ENCODE data around the gene ZCCHC7.
A peak's percentile ranks its signal among the peaks of the same experiment; 100 is the strongest.

ZCCHC7 gene

DNA sequence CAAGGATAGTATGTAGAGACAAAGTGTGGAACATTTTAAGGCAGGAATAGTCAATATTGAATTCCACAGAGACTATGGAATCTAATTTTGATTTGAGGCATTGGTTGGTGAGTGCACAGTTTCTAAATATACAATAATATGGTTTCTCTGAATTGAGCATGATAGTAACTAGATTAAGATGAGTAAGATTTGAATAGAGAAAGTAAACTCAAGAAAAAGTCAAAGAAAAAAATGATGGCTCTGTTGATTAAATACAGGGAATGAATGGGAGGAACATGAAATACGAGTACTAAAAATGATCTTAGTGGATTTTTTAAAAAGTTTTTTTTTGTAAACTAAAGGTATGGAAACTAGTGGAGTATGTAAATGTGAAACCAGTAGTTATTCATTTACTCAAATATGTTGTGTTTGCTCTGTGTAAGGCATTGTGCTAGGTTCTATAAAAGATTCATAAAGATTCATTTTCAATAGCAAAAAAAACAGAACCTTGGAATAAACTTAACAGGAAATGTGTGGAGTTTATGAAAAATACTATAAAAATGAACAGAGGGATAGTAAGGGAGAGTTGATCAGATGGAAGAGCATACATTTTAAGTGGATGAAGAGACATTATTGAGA is 101.2 kb downstream of the ZCCHC7 start:
- no peak for DNase-seq
- H3K36me3 Mint-ChIP-seq (ENCODE audit: low read depth) = peaks cover 13% of the 10 kb centered on the region
- no peaks in the 10 kb centered on the region for H3K27me3 Mint-ChIP-seq
- H3K4me1 Mint-ChIP-seq = peaks cover 22% of the 10 kb centered on the region
- H3K27ac Mint-ChIP-seq = no peak overlapping the region
- no peak for ATAC-seq
- no peak overlapping the region for H3K4me3 Mint-ChIP-seq
- H3K9me3 Mint-ChIP-seq = no peaks in the 10 kb centered on the region

- no peak for ATAC-seq
- no peaks in the 10 kb centered on the region for H3K9me3 Mint-ChIP-seq
Observed at GRCh38 chr9:37229455-37229854, 109.1 kb downstream of the ZCCHC7 start.

GRCh38 chr9:37229882-37230482 is 109.6 kb downstream of the ZCCHC7 start:
- Mint-ChIP-seq H3K36me3 (ENCODE audit: low read depth) (peaks cover 12% of the 10 kb centered on the region), H3K27me3 (no peaks in the 10 kb centered on the region), H3K27ac (no peak overlapping the region), H3K4me1 (peaks cover 22% of the 10 kb centered on the region), H3K9me3 (no peaks in the 10 kb centered on the region), H3K4me3 (no peak overlapping the region)
- no peak for ATAC-seq
- DNase-seq = no peak

More at GRCh38 chr9:37229455-37229854, 109.1 kb downstream of the ZCCHC7 start:
- DNase-seq = no peak
- Mint-ChIP-seq H3K27me3 (no peaks in the 10 kb centered on the region), H3K36me3 (ENCODE audit: low read depth) (peaks cover 14% of the 10 kb centered on the region), H3K4me1 (peaks cover 21% of the 10 kb centered on the region), H3K4me3 (no peak overlapping the region), H3K27ac (no peak overlapping the region)

DNA sequence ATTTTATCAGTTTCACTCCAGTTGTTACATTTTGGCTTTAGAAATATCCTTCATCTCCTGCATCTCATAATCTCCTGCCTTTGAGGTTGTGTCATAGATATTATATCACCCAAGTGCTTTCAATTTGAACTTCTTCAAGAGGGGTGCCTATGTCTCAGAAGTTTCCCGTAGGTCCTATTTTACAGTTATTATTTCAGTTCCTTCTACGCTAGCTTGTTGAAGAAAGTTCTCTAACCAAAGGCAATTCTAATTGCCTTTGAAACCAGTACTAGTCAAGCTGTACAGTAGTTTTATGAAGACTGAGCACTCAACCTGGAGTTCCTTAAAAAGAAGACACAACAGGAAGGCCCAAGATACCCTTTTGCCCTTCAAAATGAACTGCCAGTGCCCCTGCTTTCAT is 116.4 kb downstream of the ZCCHC7 start:
- Mint-ChIP-seq H3K4me1 (peaks cover 44% of the 10 kb centered on the region), H3K4me3 (no peak overlapping the region), H3K27ac (no peak overlapping the region)

DNA sequence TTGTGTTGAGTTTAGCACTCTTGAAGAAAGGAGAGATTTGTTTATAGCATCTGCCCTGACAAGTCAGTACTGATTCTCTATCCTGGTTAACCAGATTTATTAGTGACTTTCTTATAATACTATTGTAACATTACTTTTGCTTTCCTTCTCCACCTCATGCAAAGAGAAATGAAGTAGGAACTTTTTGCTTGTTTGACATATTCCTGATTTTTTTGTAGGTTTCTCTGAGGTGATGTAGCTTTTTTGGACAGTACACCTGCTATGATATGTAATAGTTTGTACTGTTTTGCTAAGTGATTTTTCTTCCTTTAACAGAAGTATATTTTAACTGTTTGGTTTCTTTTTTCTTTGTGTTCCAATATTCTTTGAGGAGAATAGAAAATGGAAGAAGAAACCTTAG is 117.7 kb downstream of the ZCCHC7 start:
- DNase-seq (no peak), ATAC-seq (no peak)
- H3K9me3 Mint-ChIP-seq = no peaks in the 10 kb centered on the region
- H3K4me1 Mint-ChIP-seq = peaks cover 38% of the 10 kb centered on the region
- H3K27me3 Mint-ChIP-seq = no peaks in the 10 kb centered on the region
- peaks cover 18% of the 10 kb centered on the region for H3K36me3 Mint-ChIP-seq (ENCODE audit: low read depth)
- no peak overlapping the region for H3K4me3 Mint-ChIP-seq
- no peak overlapping the region for H3K27ac Mint-ChIP-seq

More for the DNA sequence above, 116.4 kb downstream of the ZCCHC7 start:
- no peaks in the 10 kb centered on the region for H3K27me3 Mint-ChIP-seq
- DNase-seq (no peak), ATAC-seq (no peak)
- H3K36me3 Mint-ChIP-seq (ENCODE audit: low read depth) = peaks cover 18% of the 10 kb centered on the region
- H3K9me3 Mint-ChIP-seq = no peaks in the 10 kb centered on the region

DNA sequence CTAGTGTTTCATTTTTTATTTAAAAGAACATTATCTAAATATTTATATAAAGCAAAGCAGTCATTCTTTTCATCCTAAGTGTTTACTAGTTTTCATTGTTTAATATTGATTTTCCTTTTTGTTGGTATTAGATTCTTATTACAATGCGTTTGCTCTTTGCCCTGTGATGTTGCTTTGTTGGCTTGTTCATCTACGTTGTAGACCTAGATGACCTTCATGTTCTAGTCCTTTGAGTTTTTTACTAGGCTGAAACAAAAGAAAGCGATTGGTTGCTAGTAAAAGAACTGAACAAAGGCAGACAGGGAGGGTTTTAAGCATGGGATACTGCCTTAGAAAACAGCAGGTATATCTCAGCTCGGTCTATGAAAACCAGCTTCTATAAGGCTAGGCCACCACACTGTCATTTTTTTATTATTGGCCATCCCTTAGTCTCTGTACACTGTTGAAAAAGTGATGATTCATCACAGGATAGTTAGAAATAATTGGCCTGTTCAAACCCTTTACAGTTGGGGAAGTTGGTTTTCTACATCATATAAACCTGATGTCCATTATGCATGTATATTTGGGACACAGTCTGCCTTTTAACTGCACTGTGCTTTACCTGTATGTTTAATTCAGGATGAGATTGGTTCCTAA is 119.0 kb downstream of the ZCCHC7 start:
- H3K4me1 Mint-ChIP-seq = peaks cover 35% of the 10 kb centered on the region
- no peak for ATAC-seq

DNA sequence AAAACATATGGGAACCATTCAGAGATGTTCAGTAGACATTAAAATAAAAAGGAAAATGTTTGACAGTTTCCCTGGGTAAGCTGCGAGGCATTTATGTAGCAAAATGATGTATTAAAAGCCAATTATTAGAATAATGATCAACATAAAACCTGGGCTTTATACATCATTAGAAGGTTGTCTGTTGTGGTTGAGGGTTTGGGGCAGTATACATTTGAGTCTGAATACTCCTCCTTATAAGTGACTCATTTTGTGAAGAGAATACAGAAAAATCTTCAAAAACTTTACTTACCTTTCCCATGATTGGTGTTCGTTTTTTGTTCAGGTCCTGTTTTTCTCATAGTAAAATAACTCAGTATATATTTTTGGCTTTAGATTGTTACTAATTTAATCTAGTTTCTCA is 119.5 kb downstream of the ZCCHC7 start:
- Mint-ChIP-seq H3K27ac (no peak overlapping the region), H3K9me3 (no peaks in the 10 kb centered on the region), H3K27me3 (no peaks in the 10 kb centered on the region), H3K36me3 (ENCODE audit: low read depth) (peaks cover 9% of the 10 kb centered on the region), H3K4me1 (peaks cover 33% of the 10 kb centered on the region), H3K4me3 (no peak overlapping the region)
- ATAC-seq = no peak
- no peak for DNase-seq

More for the DNA sequence above, 119.0 kb downstream of the ZCCHC7 start:
- no peak overlapping the region for H3K4me3 Mint-ChIP-seq
- peaks cover 9% of the 10 kb centered on the region for H3K36me3 Mint-ChIP-seq (ENCODE audit: low read depth)
- H3K27me3 Mint-ChIP-seq = no peaks in the 10 kb centered on the region
- no peak overlapping the region for H3K27ac Mint-ChIP-seq
- no peak for DNase-seq
- H3K9me3 Mint-ChIP-seq = no peaks in the 10 kb centered on the region

- ATAC-seq (no peak), DNase-seq (no peak)
- Mint-ChIP-seq H3K4me3 (no peak overlapping the region), H3K27ac (no peak overlapping the region), H3K9me3 (no peaks in the 10 kb centered on the region), H3K4me1 (peaks cover 28% of the 10 kb centered on the region), H3K27me3 (no peaks in the 10 kb centered on the region), H3K36me3 (ENCODE audit: low read depth) (peaks cover 9% of the 10 kb centered on the region)
Observed at GRCh38 chr9:37241340-37241739, 121.0 kb downstream of the ZCCHC7 start.

DNA sequence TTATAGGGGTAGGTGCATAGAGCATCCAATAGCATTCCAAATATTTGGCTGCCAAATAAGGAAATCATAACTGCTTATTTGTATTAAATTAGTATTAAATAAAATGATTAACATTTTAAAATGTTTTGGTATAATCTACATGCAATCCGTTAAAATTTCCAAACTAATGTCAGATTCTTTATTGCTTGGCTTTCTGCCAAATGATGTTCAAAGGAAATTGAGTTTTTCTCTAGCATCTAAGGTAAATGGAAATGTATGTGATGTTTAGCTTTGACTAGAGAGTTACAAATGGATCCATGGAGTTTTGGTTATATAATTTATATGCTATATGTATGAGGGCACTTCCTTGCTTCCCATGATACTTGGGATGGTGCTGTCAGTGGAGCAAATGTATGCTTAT is 121.7 kb downstream of the ZCCHC7 start:
- no peaks in the 10 kb centered on the region for H3K27me3 Mint-ChIP-seq
- no peak overlapping the region for H3K27ac Mint-ChIP-seq
- no peak for ATAC-seq
- peaks cover 9% of the 10 kb centered on the region for H3K36me3 Mint-ChIP-seq (ENCODE audit: low read depth)
- H3K9me3 Mint-ChIP-seq = no peaks in the 10 kb centered on the region
- no peak overlapping the region for H3K4me3 Mint-ChIP-seq
- DNase-seq = no peak
- H3K4me1 Mint-ChIP-seq = peaks cover 27% of the 10 kb centered on the region

DNA sequence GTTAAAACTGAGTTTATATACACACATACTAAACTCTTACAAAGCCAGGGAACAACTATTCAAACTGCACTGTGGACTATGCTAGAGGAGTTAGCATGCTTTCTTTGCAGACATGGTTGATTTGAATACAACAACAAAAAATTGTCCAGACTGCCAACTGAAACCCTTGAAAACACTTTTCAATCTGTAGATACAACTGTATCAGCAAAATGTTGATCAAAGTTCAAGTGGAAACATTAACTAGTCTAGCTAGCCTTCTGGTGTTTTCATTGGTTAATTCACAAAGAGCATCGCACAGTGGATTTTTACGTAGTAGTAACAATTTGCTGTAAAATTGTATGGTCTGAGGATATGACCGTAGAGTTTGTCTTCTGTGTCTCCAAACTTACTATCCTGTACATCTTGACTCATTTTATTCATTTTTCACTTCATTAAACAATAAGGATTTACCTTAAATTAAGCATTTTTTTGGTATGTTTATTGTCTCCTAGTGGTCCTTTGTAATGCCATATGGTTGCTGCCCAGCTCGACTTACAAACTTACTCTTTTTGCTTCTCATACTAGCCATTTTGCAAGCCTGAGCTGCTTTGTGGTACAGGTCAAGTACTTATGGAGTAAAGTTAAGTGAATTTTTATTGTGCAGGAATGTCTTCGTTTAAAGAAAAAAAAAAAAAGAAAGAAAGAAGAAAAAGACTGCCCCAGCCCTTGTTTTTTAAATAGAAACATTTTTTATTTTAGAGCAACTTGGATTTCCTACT is 123.4 kb downstream of the ZCCHC7 start:
- no peak overlapping the region for H3K27ac Mint-ChIP-seq
- peaks cover 11% of the 10 kb centered on the region for H3K36me3 Mint-ChIP-seq (ENCODE audit: low read depth)
- H3K4me3 Mint-ChIP-seq = no peak overlapping the region
- DNase-seq (no peak), ATAC-seq (no peak)
- peaks cover 16% of the 10 kb centered on the region for H3K4me1 Mint-ChIP-seq
- no peaks in the 10 kb centered on the region for H3K9me3 Mint-ChIP-seq
- H3K27me3 Mint-ChIP-seq = no peaks in the 10 kb centered on the region

DNA sequence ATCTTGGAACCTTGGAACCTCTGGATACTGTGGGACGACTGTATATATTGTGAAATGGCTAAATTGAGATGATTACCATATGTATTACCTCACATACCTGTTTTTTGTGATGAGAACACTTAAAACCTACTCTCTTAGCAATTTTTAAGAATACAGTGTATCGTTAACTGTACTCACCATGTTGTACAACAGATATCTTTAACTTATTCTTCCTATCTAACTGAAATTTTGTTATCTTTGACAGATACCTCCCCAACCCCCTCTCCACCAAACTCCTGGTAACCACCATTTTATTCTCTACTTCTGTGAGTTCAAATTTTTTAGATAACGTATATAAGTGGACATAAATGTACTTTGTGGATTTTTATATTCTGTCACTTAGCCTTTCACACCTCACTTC is 126.5 kb downstream of the ZCCHC7 start:
- peaks cover 9% of the 10 kb centered on the region for H3K4me1 Mint-ChIP-seq
- H3K27me3 Mint-ChIP-seq = no peaks in the 10 kb centered on the region
- peaks cover 35% of the 10 kb centered on the region for H3K36me3 Mint-ChIP-seq (ENCODE audit: low read depth)
- H3K27ac Mint-ChIP-seq = no peak overlapping the region
- H3K4me3 Mint-ChIP-seq = no peak overlapping the region
- no peak for DNase-seq
- no peaks in the 10 kb centered on the region for H3K9me3 Mint-ChIP-seq
- no peak for ATAC-seq

DNA sequence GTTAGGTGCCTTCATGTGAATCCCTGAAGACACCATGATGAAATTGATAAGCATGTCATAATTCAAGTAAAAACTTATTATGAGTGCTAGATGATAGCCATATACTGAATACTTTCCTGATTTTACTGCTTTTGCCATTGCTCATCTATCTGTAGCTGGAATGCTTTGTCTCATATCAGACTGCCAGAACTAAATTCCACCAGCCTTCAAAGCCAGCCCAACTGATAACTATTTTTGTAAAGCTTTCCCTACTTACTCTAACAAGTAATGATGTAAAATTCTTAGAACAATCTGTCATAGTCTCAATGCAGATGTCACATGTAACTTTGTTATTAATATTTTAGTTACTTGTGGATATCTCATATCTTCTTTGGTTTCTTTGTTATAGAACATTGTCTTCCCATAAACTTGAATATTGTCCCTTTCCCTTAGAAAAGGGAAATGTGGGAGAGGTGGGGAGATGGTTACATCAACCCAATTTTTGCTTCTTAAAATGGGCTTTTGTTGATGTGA is 128.3 kb downstream of the ZCCHC7 start:
- Mint-ChIP-seq H3K9me3 (peaks cover 10% of the 10 kb centered on the region), H3K27me3 (no peaks in the 10 kb centered on the region), H3K4me3 (no peak overlapping the region), H3K27ac (no peak overlapping the region), H3K36me3 (ENCODE audit: low read depth) (peaks cover 46% of the 10 kb centered on the region), H3K4me1 (peaks cover 8% of the 10 kb centered on the region)
- DNase-seq = no peak
- ATAC-seq = no peak

- Mint-ChIP-seq H3K27me3 (no peaks in the 10 kb centered on the region), H3K4me1 (peaks cover 15% of the 10 kb centered on the region), H3K4me3 (no peak overlapping the region), H3K36me3 (ENCODE audit: low read depth) (peaks cover 56% of the 10 kb centered on the region), H3K27ac (peak overlapping the region; percentile 15), H3K9me3 (peaks cover 10% of the 10 kb centered on the region)
- no peak for ATAC-seq
- no peak for DNase-seq
Observed at GRCh38 chr9:37251452-37251851, 131.1 kb downstream of the ZCCHC7 start.

GRCh38 chr9:37253377-37253937 is 133.1 kb downstream of the ZCCHC7 start:
- Mint-ChIP-seq H3K4me3 (no peak overlapping the region), H3K27me3 (no peaks in the 10 kb centered on the region), H3K4me1 (peaks cover 24% of the 10 kb centered on the region), H3K9me3 (peaks cover 10% of the 10 kb centered on the region), H3K27ac (no peak overlapping the region), H3K36me3 (ENCODE audit: low read depth) (peaks cover 55% of the 10 kb centered on the region)
- DNase-seq (no peak), ATAC-seq (no peak)
